Esophagus squamous epithelium (tissue), 5 donors: Measurements from ENCODE around the gene SERPINH1. TPM values are rescaled to one million over a fixed set of nuclear protein-coding genes. Genes with fewer than 3 reads are reported as not detected.

Experiments used
- DNase-seq: peaks from one replicate; lab custom pipeline; 2025; lab: John Stamatoyannopoulos, UW
- H3K27ac ChIP-seq, 4 donors: fragments of 200-600 bp; sonication (generic); one replicate each; pipeline ENCODE4 v1.5.1; 2016 to 2019; ENCODE audit warnings: mild to moderate bottlenecking in 1 of 4
- H3K27me3 ChIP-seq, 4 donors: fragments of 200-600 bp; sonication (generic); 1 replicate in 3 of 4; 2 replicates in 1 of 4; pipeline versions ENCODE4 v1.5.1 to v1.6.0; 2017 to 2021; ENCODE audit warnings: antibody characterized with exemption in 1 of 4
- H3K36me3 ChIP-seq, 3 donors: fragments of 200-600 bp; sonication (generic); one replicate each; pipeline ENCODE4 v1.5.1; 2016 to 2019
- H3K4me1 ChIP-seq, 3 donors: fragments of 200-600 bp; sonication (generic); one replicate each; pipeline ENCODE4 v1.5.1; 2017 to 2019
- H3K4me3 ChIP-seq, 4 donors: fragments of 200-600 bp; sonication (generic); 1 replicate in 3 of 4; 2 replicates in 1 of 4; pipeline ENCODE4 v1.5.1; 2016 to 2019; ENCODE audit warnings: mild to moderate bottlenecking in 2 of 4, moderate library complexity in 1 of 4
- H3K9me3 ChIP-seq, 3 donors: fragments of 200-600 bp; sonication (generic); one replicate each; pipeline ENCODE4 v1.5.1; 2016 to 2019
- POLR2A ChIP-seq, 4 donors: fragments of 450-650 bp; IDR thresholded peaks; one replicate each; pipeline ENCODE4 v1.6.1; 2017; ENCODE audit warnings: antibody characterized with exemption in 4 of 4, mild to moderate bottlenecking in 4 of 4, moderate library complexity in 3 of 4
- WGBS, 2 donors: methylation state at CpG; one replicate each; pipeline ENCODE4 v1.1.5; 2018; 5-methylcytosine and 5-hydroxymethylcytosine counted together
- intact Hi-C: fragments of 100-400 bp; cut with DNase I; formaldehyde crosslinking; loops from one replicate; pipeline ENCODE4 v1.15.0; 2022
- total RNA-seq, 4 donors: library from RNA; depleted of rRNA; stranded (reverse); fragments of >200 nt; gene quantifications; one replicate each; pipeline ENCODE4 v1.1.0, GENCODE V29; 2016
- TF ChIP-seq, protein P1 (sequence below), 6 experiments: fragments of 450-650 bp in 4 of 6; fragments of 200-600 bp in 2 of 6; sonication (generic) in 2 of 6; IDR thresholded peaks; one replicate each; pipeline ENCODE4 v1.5.1; 2016 to 2019; ENCODE audit warnings: antibody characterized with exemption in 6 of 6, mild to moderate bottlenecking in 4 of 6, moderate library complexity in 4 of 6
- donor health status: DM: yes; HTN: yes; CAD: no.

The SERPINH1 gene
- total RNA-seq, 4 donors from 2014 or later: 41.4 to 70.1 (median 46.5) TPM

DNA sequence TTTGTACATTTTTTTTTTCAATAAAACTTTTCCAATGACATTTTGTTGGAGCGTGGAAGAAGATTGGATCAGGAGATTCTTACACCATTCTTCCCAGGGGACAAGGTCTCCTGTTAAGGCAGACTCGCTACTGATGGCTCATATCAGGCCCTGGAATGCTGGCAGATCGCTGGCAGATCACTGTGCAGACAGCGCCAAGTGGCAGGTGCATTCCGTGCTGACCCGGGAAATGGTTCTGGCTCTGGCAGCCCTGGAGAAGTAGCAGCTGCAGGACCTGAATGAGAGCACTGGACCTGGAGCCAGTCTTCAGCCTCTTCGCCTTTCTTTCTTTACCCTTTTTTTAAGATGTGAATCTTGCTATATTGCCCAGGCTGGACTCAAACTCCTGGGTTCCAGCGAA lies 10.7 kb downstream of the SERPINH1 start:
- no peak overlapping the region for H3K27ac ChIP-seq
- no peak for DNase-seq
- no peak overlapping the region for H3K4me3 ChIP-seq
- intact Hi-C loops: no loop called here
- WGBS, 2 donors: 66 to 72% methylated on average over 8 of the region's 8 CpGs
- TF ChIP-seq, protein P1, sequence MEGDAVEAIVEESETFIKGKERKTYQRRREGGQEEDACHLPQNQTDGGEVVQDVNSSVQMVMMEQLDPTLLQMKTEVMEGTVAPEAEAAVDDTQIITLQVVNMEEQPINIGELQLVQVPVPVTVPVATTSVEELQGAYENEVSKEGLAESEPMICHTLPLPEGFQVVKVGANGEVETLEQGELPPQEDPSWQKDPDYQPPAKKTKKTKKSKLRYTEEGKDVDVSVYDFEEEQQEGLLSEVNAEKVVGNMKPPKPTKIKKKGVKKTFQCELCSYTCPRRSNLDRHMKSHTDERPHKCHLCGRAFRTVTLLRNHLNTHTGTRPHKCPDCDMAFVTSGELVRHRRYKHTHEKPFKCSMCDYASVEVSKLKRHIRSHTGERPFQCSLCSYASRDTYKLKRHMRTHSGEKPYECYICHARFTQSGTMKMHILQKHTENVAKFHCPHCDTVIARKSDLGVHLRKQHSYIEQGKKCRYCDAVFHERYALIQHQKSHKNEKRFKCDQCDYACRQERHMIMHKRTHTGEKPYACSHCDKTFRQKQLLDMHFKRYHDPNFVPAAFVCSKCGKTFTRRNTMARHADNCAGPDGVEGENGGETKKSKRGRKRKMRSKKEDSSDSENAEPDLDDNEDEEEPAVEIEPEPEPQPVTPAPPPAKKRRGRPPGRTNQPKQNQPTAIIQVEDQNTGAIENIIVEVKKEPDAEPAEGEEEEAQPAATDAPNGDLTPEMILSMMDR (IDR thresholded peaks at IDR 0.05): no peak
- no peak for TF ChIP-seq POLR2A (IDR thresholded peaks at IDR 0.05)
- no peaks in the 10 kb centered on the region for H3K9me3 ChIP-seq
- H3K27me3 ChIP-seq: no peaks in the 10 kb centered on the region
- peaks cover 0 to 64% (median 9%) of the 10 kb centered on the region in 3 donors for H3K4me1 ChIP-seq
- H3K36me3 ChIP-seq: peaks cover 0 to 66% (median 33%) of the 10 kb centered on the region in 3 donors

GRCh38 chr11:75574698-75575602 lies 12.9 kb downstream of the SERPINH1 start:
- Histone ChIP-seq H3K4me1 (peaks cover 0 to 45% (median 7%) of the 10 kb centered on the region in 3 donors), H3K4me3 (no peak overlapping the region), H3K27me3 (no peaks in the 10 kb centered on the region), H3K9me3 (no peaks in the 10 kb centered on the region), H3K36me3 (peaks cover 0 to 44% (median 13%) of the 10 kb centered on the region in 3 donors), H3K27ac (no peak overlapping the region)
- intact Hi-C loops: no loop called here
- WGBS, 2 donors: 58% methylated on average over 10 of the region's 12 CpGs; no CpG with 5 or more reads in 1 of the 2 donors
- TF ChIP-seq POLR2A (IDR thresholded peaks at IDR 0.05): no peak
- DNase-seq: no peak

- no peaks in the 10 kb centered on the region for H3K27me3 ChIP-seq
- no peak for TF ChIP-seq POLR2A (IDR thresholded peaks at IDR 0.05)
- TF ChIP-seq, protein P1 (IDR thresholded peaks at IDR 0.05): no peak
- peak overlapping the region in 1 of 4 donors; percentile 11 for H3K27ac ChIP-seq
- intact Hi-C loops: no loop called here
- H3K9me3 ChIP-seq: no peaks in the 10 kb centered on the region
- H3K36me3 ChIP-seq: peaks cover 0 to 34% (median 9%) of the 10 kb centered on the region in 3 donors
- 77 to 87% methylated on average over 6 of the region's 6 CpGs for WGBS, 2 donors
- H3K4me1 ChIP-seq: peaks cover 0 to 35% (median 7%) of the 10 kb centered on the region in 3 donors
- no peak for DNase-seq
- no peak overlapping the region for H3K4me3 ChIP-seq
These were observed 14.0 kb downstream of the SERPINH1 start for GRCh38 chr11:75576017-75576416.

GRCh38 chr11:75576499-75576918 lies 14.5 kb downstream of the SERPINH1 start:
- TF ChIP-seq, protein P1 (IDR thresholded peaks at IDR 0.05): no peak
- TF ChIP-seq POLR2A (IDR thresholded peaks at IDR 0.05): no peak
- Histone ChIP-seq H3K9me3 (no peaks in the 10 kb centered on the region), H3K36me3 (peaks cover 0 to 29% (median 9%) of the 10 kb centered on the region in 3 donors), H3K4me1 (peaks cover 0 to 30% (median 7%) of the 10 kb centered on the region in 3 donors), H3K27ac (peak overlapping the region in 1 of 4 donors; percentile 11), H3K4me3 (no peak overlapping the region), H3K27me3 (peaks cover 0 to 2% (median 0%) of the 10 kb centered on the region in 4 donors)
- 7 to 22% methylated on average over 8 of the region's 8 CpGs for WGBS, 2 donors
- no peak for DNase-seq
- intact Hi-C loops: no loop called here

DNA sequence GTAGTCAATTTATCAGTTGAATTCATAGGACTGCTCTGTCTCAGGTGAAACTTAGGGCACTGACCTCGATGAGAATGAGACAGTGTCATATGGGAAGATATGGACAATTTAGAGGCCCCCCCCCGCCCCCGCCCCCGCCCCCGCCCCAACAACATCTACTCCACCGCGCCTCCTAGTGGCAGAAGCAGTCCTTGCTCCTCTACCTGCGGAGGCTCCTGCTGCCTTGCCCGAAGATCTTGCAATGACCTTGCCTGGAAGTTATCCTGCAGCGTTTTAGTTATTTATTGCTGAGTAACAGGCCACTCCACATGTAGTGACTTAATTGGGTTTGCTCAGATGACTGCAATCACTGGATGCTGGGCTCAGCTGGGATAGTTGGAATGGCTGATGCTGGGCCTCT lies 15.2 kb downstream of the SERPINH1 start:
- WGBS, 2 donors: 17 to 23% methylated on average over 7 to 8 of the region's 10 CpGs
- Histone ChIP-seq H3K27me3 (peaks cover 0 to 9% (median 0%) of the 10 kb centered on the region in 4 donors), H3K36me3 (peaks cover 0 to 22% (median 5%) of the 10 kb centered on the region in 3 donors), H3K9me3 (no peaks in the 10 kb centered on the region), H3K4me3 (no peak overlapping the region), H3K4me1 (peaks cover 0 to 26% (median 7%) of the 10 kb centered on the region in 3 donors), H3K27ac (peak overlapping the region in 1 of 4 donors; percentile 11)
- intact Hi-C loops: no loop called here
- TF ChIP-seq, protein P1 (IDR thresholded peaks at IDR 0.05): peak in 4 of 6 experiments; percentile 19 to 67 (median 38)
- no peak for TF ChIP-seq POLR2A (IDR thresholded peaks at IDR 0.05)
- DNase-seq: no peak
